ENCODE measurements around the gene FHIP1B. TPM values are rescaled to one million over a fixed set of nuclear protein-coding genes. Genes with fewer than 3 reads are reported as not detected.
"Not testable (repeated sequence)": the region's sequence is repeated elsewhere in the genome, so short reads cannot be mapped to it uniquely, and the experiment has no call there.

Gene FHIP1B
- 16.1 and 22.9 TPM in 2 replicates for total RNA-seq

DNA sequence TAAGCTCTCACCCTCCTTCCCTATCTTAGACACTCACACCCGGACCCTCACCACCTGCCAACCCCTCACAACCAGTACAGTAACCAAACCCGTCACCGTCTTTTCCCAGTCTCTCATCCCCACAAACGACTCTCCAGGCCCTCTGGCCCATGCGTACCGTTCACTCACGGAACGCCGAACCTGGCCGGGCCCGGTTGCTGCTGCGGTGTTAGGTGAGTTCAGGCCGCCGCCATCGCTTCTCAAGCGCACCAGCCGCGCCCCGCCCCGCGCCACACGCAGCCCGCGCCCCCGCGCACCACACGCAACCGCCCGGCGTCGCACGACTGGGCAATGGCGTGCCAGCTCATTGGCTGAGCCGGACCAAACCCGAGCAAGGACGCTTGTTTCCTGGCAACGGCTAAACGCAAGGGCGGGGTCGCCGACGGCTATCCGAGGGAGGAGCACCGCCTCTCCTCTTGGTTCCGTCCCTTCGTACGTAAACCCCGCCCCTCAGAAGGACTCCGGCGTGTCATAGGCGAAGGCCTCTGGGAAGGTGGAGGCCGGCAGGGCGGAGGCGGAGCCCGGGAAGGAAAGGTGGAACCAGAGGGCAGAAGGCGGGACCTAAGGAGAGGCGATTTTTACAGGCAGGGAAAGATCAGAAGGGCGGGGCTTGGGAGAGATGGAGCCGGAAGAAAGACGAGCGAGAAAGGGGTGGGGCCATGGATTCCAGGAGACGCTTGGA, at the start of gene FHIP1B:
Gene FHIP1B, minus strand, starts transcription at position 250 of the 721 bp plus-strand sequence. CDS start 10,120 bp downstream, outside the sequence.
- DNase-seq (ENCODE audit: extremely low read depth, low read depth, low spot score), result peak; percentile 95

DNA sequence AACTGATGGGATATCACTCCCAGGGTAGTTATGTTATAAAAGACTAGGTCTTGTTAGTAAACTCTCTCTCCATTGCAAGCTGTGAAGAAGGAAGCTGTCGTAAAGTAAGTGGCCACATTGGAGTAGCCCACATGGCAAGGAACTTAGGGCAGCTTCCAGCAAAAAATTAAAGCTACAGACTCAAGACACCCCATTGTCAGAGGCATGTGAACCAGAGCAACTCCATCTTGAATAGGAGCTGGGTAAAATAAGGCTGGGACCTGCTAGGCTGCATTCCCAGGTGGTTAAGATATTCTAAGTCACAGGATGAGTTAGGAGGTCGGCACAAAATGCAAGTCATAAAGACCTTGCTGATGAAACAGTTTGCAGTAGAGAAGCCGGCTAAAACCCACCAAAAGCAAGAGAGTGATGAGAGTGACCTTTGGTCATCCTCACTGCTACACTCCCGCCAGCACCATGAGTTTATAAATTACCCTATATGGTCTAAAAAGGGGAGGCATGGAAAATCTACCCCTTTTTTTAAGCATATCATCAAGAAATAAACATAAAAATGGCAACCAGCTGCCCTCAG, 49.1 kb upstream of the FHIP1B start:
- DNase-seq (ENCODE audit: extremely low read depth, low read depth, low spot score), result no peak

DNA sequence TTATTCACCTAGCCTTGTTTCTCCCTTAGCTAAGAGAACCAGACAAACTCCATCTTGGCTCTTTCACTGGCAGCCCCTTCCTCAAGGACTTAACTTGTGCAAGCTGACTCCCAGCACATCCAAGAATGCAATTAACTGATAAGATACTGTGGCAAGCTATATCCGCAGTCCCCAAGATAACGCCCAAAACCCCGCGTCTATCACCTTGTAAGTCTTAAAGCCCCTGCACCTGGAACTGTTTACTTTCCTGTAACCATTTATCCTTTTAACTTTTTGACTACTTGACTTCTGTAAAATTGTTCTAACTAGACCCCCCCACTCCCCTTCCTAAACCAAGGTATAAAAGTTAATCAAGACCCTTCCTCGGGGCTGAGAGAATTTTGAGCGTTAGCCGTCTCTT, 46.4 kb upstream of the FHIP1B start:
- DNase-seq (ENCODE audit: extremely low read depth, low read depth, low spot score), result not testable (repeated sequence)

DNA sequence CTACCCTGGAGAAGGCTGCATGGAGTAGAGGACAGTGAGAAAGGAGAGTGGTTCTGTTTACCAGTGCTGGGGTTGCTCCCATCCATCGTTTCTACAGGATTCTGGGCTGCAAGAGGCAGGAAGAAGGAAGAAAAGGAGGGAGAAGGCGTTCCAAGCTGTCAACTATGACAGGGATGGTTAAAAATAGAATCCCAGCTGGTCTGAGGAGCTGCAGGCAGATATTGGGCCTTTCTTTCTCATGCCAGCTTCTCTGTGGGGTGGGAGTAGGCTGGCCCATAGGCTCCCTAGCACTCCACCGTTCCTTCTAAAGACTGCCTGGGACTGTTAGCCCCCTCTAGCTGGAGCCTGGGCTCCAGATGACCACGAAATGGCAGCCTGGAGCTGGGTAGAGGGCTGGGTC, 38.8 kb upstream of the FHIP1B start:
- DNase-seq (ENCODE audit: extremely low read depth, low read depth, low spot score), result no peak

DNA sequence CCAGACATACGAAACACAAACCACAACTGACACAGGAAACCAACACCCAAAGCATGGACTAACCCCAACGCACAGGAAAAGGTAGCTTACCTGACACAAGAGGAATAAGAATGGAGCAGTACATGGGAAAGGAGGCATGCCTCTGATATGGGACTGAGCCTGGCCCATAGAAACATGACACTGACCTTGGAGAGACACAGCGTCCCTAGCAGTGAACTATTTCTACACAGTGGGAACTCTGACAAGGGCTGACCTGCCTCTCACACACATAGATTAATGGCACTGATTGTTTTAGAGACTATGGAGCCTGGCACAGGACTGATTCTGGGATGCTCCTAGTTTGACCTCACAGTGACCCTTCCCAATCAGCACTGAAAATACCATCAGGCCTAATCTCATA, 37.2 kb upstream of the FHIP1B start:
- DNase-seq (ENCODE audit: extremely low read depth, low read depth, low spot score), result no peak

DNA sequence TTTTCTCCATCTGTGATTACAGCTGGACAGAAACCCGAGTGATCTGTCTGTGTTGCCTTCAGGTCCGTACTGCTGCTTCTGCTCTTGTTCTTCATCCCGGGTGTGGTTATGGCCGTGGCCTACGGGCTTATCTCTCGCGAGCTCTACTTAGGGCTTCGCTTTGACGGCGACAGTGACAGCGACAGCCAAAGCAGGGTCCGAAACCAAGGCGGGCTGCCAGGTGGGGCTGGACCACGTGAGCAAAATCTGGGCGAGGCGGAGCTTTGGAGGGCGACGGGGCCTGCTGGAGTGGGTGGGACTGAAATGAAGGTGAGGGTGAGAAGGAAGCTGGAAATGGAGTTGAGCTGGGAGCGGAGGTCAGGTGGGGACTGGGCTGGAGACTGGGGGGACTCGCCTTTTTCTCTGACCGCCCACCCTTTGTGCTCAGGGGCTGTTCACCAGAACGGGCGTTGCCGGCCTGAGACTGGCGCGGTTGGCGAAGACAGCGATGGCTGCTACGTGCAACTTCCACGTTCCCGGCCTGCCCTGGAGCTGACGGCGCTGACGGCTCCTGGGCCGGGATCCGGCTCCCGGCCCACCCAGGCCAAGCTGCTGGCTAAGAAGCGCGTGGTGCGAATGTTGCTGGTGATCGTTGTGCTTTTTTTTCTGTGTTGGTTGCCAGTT, 36.3 kb upstream of the FHIP1B start:
- no peak for DNase-seq (ENCODE audit: extremely low read depth, low read depth, low spot score)

DNA sequence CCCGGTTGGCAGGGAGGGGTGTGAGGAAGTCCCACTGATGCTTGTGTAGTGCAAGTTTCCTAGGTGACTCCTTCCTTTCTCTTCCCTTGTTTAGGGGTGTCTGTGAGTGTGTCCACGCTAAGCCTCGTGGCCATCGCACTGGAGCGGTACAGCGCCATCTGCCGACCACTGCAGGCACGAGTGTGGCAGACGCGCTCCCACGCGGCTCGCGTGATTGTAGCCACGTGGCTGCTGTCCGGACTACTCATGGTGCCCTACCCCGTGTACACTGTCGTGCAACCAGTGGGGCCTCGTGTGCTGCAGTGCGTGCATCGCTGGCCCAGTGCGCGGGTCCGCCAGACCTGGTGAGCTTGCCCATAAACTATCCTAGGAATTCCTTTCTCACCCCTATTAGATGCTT, 35.6 kb upstream of the FHIP1B start:
- no peak for DNase-seq (ENCODE audit: extremely low read depth, low read depth, low spot score)

DNA sequence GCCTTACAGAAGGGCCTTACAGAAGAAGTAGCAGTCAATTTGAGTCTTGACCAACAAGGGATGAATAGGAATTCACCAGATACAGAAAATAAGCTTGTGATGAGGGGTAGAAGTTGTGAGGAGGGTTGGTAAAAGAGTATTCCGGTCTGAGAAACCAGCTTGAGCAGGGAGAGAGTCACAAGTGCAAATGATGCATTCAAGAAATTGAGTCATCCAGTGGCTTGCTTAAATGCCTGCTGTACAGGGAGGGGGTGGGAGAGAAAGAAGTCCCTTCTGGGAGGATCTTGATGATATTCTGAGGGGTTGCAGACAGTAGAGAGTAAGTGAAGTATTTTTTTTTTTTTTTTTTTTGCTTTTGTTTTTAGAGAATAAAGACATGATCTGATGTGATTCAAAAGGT, 34.4 kb upstream of the FHIP1B start:
- DNase-seq (ENCODE audit: extremely low read depth, low read depth, low spot score), result no peak

DNA sequence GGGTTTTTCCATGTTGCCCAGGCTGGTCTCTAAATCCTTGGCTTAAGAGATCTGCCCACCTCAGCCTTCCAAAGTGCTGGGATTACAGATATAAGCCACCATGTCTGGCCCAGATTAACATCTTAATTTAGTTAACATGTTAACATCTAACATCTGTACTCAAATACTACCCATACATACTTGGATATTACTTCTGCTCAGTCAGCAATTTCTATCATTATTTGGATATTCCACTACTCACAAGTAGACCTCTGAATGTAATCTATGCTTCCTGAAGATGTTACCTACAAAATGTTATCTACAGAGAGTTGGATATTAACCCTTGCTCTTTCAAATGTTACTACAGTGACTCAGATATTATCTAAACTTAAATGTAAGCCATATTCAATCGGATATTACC, 29.2 kb upstream of the FHIP1B start:
- DNase-seq (ENCODE audit: extremely low read depth, low read depth, low spot score), result no peak

DNA sequence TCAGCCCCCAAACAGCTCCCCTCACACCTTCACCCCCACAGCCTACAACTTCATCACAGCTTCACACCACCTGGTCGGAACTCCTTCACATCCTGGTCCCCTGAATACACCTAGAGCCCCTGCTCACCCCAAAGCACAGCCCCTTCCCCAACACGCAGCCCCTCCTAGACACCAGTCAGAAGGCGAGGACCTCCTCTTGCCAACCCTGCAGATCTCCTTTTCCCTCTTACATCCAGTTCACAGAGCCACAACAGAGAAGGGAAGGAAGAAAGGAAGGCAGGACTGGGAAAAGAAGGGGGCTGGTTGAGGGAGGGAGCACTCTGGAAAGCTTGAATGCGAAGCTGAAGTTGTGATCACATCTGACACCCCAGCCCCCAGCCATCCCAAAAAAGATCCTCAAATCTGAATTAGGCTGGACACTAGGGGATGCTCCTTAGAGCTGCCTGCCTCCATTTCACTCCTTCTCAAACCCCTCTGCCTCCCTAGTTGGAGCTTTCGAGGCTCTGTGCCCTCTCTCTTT, 25.8 kb upstream of the FHIP1B start:
- no peak for DNase-seq (ENCODE audit: extremely low read depth, low read depth, low spot score)

DNA sequence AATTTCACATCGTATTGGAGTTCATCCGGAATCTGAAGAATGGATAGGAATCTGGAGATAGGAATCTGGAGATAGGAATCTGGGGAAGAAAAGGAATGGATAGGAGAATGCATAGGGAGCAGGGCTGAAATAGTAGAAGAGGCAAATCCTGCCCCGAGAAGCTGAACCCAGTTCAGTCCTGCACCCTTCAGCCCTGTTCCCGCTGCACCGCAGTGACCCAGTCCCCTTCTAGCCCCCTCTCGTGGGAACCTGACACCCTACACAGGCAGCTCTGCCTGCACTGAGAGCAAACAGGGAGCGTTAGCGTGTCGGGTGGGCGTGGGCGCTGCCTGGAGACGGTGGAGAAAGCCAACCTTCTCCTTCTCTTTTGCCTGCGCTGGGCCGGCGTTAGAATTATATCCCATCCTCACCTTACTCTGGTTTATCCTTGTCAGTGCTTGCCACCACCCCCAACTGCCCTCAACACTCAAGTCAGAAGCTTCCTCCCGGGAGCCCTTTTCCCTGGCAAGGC, 24.2 kb upstream of the FHIP1B start:
- DNase-seq (ENCODE audit: extremely low read depth, low read depth, low spot score), result no peak

DNA sequence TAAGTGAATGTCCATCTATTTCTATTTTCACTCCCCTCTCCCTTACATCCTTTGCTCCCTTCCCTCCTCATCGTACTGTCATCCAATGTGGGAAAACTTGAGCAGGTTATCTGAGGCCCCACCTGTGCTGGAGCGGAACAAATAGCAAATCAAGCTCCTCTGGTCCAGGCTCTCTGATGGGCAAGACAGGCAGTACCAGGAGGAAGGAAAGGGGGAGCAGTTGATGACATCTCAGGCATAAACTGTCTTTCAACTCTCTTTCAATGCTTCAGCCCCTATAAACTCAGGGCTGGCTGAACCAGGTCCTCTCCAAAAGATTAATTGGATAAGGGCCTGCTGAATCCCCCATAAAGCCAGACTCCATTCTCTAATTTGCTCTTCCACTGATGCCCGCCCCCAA, 23.7 kb upstream of the FHIP1B start:
- no peak for DNase-seq (ENCODE audit: extremely low read depth, low read depth, low spot score)

DNA sequence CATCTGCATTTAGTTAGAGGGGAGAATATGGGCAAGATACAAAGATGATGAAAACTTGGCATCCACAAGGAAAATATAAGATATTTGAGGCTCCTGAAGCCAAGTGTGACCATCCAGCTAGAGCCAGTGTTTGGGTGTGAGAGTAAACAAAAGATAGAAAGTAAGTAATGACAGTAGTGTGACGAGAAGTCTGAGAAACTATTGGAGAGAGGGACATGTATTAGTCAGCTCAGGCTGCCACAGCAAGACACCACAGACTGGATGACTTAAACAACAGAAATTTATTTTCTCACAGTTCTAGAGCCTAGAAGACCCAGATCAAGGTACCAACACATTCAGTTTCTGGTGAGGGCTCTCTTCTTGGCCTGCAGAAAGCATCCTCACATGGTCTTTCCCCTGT, 18.8 kb upstream of the FHIP1B start:
- no peak for DNase-seq (ENCODE audit: extremely low read depth, low read depth, low spot score)

DNA sequence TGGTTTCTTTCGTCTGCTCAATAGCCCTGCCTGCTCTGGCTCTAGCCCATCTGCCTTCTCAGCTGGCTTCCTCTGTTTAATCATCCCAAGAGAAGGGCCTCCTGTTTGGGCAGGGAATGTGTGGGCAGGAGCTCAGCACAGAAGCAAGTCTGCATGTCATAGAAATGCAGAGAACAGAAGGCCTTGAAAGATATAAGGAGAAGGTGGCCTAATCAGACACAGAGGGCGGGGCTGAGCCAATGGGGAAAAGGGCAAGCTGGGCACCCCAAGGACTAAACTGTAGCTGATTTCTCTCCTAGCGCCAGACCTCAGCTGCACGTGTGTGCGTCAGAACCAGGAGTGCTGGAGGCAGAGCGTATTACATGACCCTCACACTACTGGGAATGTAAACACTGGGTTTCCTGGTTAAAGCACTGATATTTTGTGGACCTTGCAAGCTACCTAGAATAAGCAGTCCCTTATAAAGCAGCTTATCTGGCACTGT, 17.6 kb upstream of the FHIP1B start:
- no peak for DNase-seq (ENCODE audit: extremely low read depth, low read depth, low spot score)

DNA sequence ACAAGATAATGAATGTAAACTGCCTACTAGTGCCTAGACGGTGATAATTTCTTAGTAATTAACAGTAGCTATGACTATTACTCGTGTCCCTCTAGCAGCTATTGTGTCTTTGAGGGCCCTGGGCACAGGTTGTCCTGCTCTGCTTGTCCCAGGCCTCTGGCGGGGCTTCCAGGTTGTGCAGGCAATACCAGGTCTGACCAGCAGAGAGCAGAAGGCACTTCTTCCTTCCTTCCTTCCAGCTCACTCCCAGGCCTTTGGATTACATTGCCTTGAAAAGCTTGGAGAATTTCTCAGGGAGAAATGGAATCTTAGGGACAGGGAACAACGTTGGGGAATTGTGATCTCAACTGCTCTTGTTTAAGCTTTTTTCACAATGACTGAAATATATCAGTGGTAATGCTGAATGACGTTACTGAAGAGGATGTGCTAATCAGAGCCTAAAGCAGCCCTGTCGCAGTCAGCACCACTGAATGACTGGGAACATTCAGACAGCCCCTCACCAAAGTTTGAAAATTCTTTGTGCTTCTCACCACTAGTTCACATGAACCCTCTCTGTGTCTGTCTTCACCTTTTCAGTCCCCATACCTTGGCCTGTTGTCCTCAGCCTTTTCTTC, 16.8 kb upstream of the FHIP1B start:
- DNase-seq (ENCODE audit: extremely low read depth, low read depth, low spot score), result no peak

DNA sequence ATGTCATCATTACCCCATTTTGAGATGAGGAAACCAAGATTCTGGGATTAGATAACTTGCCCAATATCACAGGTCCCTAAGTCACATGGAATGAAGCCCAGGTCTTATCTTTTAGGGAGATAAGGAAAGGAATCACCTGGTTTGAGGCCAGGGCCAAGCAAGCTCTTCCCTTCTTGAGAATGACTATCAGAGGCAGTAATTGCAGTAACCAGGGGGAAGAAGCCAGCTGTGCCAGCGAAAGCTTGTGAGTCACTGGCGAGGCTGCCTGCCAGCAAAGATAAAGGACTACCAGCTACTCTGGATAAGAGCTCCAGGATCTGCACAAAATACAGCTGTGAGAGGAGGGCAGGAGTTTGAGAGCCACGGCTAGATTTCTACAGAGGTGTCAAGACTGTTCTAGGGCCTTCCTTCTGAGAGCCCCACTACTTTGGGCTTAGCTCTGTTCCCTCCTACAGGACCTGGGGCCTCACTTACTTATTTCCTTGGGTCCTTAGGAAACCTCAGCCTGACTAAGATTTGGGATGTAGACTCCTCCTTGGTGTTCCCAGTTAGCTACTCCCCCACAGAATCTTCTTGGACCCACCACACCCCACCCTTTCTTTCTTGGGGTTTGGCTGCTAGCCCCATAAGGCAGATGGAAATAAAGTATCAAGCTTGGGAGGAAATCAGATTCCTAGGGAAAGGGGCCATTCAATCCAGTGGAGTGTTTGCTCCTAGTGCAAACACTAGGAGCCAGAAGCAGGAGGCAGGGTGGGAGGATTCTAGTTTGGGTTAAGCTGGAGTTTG, 15.5 kb upstream of the FHIP1B start:
- no peak for DNase-seq (ENCODE audit: extremely low read depth, low read depth, low spot score)

DNA sequence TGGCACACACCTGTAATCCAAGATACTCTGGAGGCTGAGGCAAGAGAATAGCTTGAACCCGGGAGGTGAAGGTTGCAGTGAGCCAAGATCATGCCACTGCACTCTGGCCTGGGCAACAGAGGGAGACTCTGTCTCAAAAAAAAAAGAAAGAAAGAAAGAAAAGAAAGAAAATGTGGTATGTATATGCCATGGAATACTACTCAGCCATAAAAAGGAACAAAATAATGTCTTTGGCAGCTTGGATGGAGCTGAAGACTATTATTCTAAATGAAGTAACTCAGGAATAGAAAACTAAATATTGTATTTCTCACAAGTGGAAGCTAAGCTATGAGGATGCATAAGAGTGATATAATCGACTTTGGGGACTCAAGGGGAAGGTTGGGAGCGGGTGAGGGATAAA, 14.5 kb upstream of the FHIP1B start:
- DNase-seq (ENCODE audit: extremely low read depth, low read depth, low spot score), result not testable (repeated sequence)

DNA sequence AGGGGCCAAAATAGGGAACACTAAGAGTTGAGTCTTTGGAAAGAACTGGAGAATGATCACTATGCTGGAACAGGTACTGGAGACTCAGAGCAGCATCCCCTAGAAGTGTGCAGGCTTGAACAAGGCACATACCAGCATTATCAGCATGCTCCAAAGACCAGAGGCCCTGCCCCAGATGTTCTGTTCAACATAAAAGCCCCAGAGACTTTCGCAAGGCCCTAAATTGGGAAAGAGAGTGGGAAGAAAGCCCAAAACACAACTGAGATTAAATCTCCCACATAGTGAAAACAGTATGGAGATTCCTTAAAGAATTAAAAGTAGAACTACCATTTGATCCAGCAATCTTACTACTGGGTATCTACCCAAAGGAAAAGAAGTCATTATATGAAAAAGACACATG, 13.8 kb upstream of the FHIP1B start:
- DNase-seq (ENCODE audit: extremely low read depth, low read depth, low spot score), result no peak

DNA sequence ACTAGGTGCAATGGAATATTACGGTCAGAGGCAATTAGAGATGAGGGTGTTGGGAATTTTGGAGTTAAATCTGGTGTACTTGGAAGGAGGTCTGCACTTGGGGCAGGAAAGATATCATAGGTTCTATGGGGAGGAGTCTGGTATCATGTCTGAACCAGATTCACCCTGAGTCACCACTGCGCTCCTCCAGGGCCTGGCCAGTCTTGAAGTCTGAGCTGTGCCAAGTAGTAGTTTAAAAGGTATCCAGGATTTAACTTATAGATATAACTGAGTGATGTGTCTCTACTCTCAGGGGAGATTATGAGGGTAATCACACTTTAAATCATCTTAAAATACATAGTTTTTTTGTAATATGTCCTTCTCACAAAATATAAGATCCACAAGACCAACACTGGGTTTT, 11.1 kb upstream of the FHIP1B start:
- no peak for DNase-seq (ENCODE audit: extremely low read depth, low read depth, low spot score)

DNA sequence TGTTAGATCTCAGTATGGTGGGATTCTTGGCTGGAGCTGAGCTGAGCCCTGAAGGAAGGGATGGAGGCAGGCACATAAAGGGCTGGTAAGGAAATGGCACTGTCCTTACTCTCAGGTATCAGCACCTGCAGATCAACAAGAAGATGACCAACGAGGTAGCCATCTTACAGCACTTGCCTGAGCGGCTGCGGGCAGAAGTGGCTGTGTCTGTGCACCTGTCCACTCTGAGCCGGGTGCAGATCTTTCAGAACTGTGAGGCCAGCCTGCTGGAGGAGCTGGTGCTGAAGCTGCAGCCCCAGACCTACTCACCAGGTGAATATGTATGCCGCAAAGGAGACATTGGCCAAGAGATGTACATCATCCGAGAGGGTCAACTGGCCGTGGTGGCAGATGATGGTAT, 6.9 kb upstream of the FHIP1B start:
- DNase-seq (ENCODE audit: extremely low read depth, low read depth, low spot score), result no peak
